Motor neuron (in vitro differentiated cells): ENCODE measurements around the gene C3AR1. TPM values are rescaled to one million over a fixed set of nuclear protein-coding genes. Genes with fewer than 3 reads are reported as not detected.

Experiments used
- ATAC-seq, 8 experiments: fragments of 200-7000 bp; cut with Tn5 transposase; replicated peaks in 6 of 8; 2 replicates each; pipeline ENCODE4 v1.8.0; 2021; ENCODE audit warnings: mild to moderate bottlenecking in 8 of 8, moderate library complexity in 8 of 8
- H3K27ac ChIP-seq, 2 donors: fragments of 250-450 bp; sonication (Bioruptor Pico); 2 replicates each; pipeline ENCODE4 v1.9.0; 2021; ENCODE audit warnings: antibody characterized with exemption in 2 of 2, mild to moderate bottlenecking in 2 of 2, moderate library complexity in 1 of 2
- H3K4me1 ChIP-seq, 2 donors: fragments of 250-450 bp; sonication (Bioruptor Pico); replicated peaks in 1 of 2; 2 replicates each; pipeline ENCODE4 v1.6.1; 2021; ENCODE audit warnings: antibody characterized with exemption in 2 of 2, mild to moderate bottlenecking in 2 of 2, moderate library complexity in 1 of 2
- H3K4me3 ChIP-seq, 5 donors: fragments of 250-450 bp; sonication (Bioruptor Pico); 2 replicates each; pipeline ENCODE4 v1.9.0; 2021; ENCODE audit warnings: antibody characterized with exemption in 5 of 5, mild to moderate bottlenecking in 5 of 5, moderate library complexity in 4 of 5
- WGBS, 10 experiments: fragments of 450-650 bp; shearing (Covaris generic); methylation state at CpG; one replicate each; pipeline ENCODE4 v1.0.0; 2022; 5-methylcytosine and 5-hydroxymethylcytosine counted together
- in situ Hi-C, 9 experiments: fragments of 400-800 bp; cut with MboI; loops; one replicate each; pipeline ENCODE4 v1.15.0; 2021; ENCODE audit warnings: low sequenced_read_pairs in 9 of 9, low pct_unique_long_range_greater_than_20kb in 2 of 9; ENCODE audit not compliant: unreplicated experiment in 9 of 9
- total RNA-seq, 8 experiments: library from RNA; unstranded; fragments of 300-600 nt; gene quantifications; 2 replicates each; pipeline versions ENCODE4 v1.2.3 to v1.2.4, GENCODE V29; 2022

C3AR1 gene
- total RNA-seq, 8 experiments from 2014 or later, result 0.05 to 1.2 (median 0.14) TPM; not detected in 2

- no peak overlapping the region for H3K27ac ChIP-seq
- no peak for ATAC-seq
- no peak overlapping the region for H3K4me3 ChIP-seq
- in situ Hi-C loops, result no loop called here
- no peaks in the 10 kb centered on the region for H3K4me1 ChIP-seq
- WGBS, 10 experiments, result 85 to 93% methylated on average over 2 to 3 of the region's 7 CpGs; no CpG with 5 or more reads in 8 of the 10 experiments
Observed at GRCh38 chr12:8050600-8051250, 15.4 kb downstream of the C3AR1 start.

GRCh38 chr12:8048906-8049305 lies 17.3 kb downstream of the C3AR1 start:
- ATAC-seq, result no peak
- no peak overlapping the region for H3K4me3 ChIP-seq
- no peaks in the 10 kb centered on the region for H3K4me1 ChIP-seq
- in situ Hi-C loops, result no loop called here
- no peak overlapping the region for H3K27ac ChIP-seq
- 76 to 100% (median 100%) methylated on average over 1 to 4 of the region's 4 CpGs; no CpG with 5 or more reads in 2 of the 10 experiments for WGBS, 10 experiments

GRCh38 chr12:8047842-8048241 lies 18.3 kb downstream of the C3AR1 start:
- no peak for ATAC-seq
- Histone ChIP-seq H3K4me3 (no peak overlapping the region), H3K27ac (no peak overlapping the region), H3K4me1 (no peaks in the 10 kb centered on the region)
- whole genome bisulfite sequencing, 10 experiments, result 60 to 100% (median 96%) methylated on average over 1 to 2 of the region's 5 CpGs; no CpG with 5 or more reads in 6 of the 10 experiments
- in situ Hi-C loops, result no loop called here

- H3K27ac ChIP-seq, result no peak overlapping the region
- 0 to 80% (median 45%) methylated on average over 1 to 7 of the region's 8 CpGs; no CpG with 5 or more reads in 1 of the 10 experiments for WGBS, 10 experiments
- ATAC-seq, result peak; percentile 39 to 88 (median 72)
- H3K4me3 ChIP-seq, result no peak overlapping the region
- in situ Hi-C loops, result no loop called here
- H3K4me1 ChIP-seq, result no peaks in the 10 kb centered on the region
Observed at GRCh38 chr12:8045952-8046944, 19.9 kb downstream of the C3AR1 start.

GRCh38 chr12:8040791-8041190 lies 25.4 kb downstream of the C3AR1 start:
- Histone ChIP-seq H3K4me3 (no peak overlapping the region), H3K27ac (no peak overlapping the region), H3K4me1 (peaks cover 16 to 20% of the 10 kb centered on the region in 2 donors)
- in situ Hi-C loops, result no loop called here
- no peak for ATAC-seq
- WGBS, 10 experiments, result 83 to 100% (median 100%) methylated on average over 1 of the region's 1 CpG; no CpG with 5 or more reads in 5 of the 10 experiments

GRCh38 chr12:8038659-8039114 lies 27.5 kb downstream of the C3AR1 start:
- Histone ChIP-seq H3K4me1 (peaks cover 36 to 37% of the 10 kb centered on the region in 2 donors), H3K4me3 (peak overlapping the region; percentile 15 to 24 (median 22)), H3K27ac (peak overlapping the region; percentile 6 to 28)
- in situ Hi-C loops, result no loop called here
- 0 to 28% (median 3%) methylated on average over 1 to 4 of the region's 13 CpGs; no CpG with 5 or more reads in 4 of the 10 experiments for WGBS, 10 experiments
- peak; percentile 87 to 99 (median 98) for ATAC-seq

GRCh38 chr12:8037947-8038346 lies 28.2 kb downstream of the C3AR1 start:
- 40 to 83% (median 60%) methylated on average over 1 to 5 of the region's 6 CpGs; no CpG with 5 or more reads in 5 of the 10 experiments for WGBS, 10 experiments
- Histone ChIP-seq H3K4me1 (peaks cover 37 to 42% of the 10 kb centered on the region in 2 donors), H3K27ac (no peak overlapping the region), H3K4me3 (no peak overlapping the region)
- ATAC-seq, result no peak
- in situ Hi-C loops, result no loop called here

GRCh38 chr12:8037046-8037663 lies 29.0 kb downstream of the C3AR1 start:
- WGBS, 10 experiments, result 11 to 100% (median 61%) methylated on average over 1 to 5 of the region's 6 CpGs; no CpG with 5 or more reads in 1 of the 10 experiments
- ATAC-seq, result no peak
- H3K4me3 ChIP-seq, result no peak overlapping the region
- in situ Hi-C loops, result no loop called here
- H3K4me1 ChIP-seq, result peaks cover 37 to 42% of the 10 kb centered on the region in 2 donors
- H3K27ac ChIP-seq, result no peak overlapping the region

GRCh38 chr12:8036346-8036745 lies 29.8 kb downstream of the C3AR1 start:
- Histone ChIP-seq H3K4me3 (no peak overlapping the region), H3K4me1 (peaks cover 37 to 42% of the 10 kb centered on the region in 2 donors), H3K27ac (no peak overlapping the region)
- in situ Hi-C loops, result no loop called here
- WGBS, 10 experiments, result 72 to 100% (median 92%) methylated on average over 1 to 7 of the region's 8 CpGs; no CpG with 5 or more reads in 2 of the 10 experiments
- ATAC-seq, result no peak

- ATAC-seq, result no peak
- Histone ChIP-seq H3K4me1 (peaks cover 37 to 42% of the 10 kb centered on the region in 2 donors), H3K27ac (no peak overlapping the region), H3K4me3 (no peak overlapping the region)
- in situ Hi-C loops, result no loop called here
- 0 to 80% (median 33%) methylated on average over 1 to 5 of the region's 5 CpGs; no CpG with 5 or more reads in 4 of the 10 experiments for WGBS, 10 experiments
Observed at GRCh38 chr12:8035440-8036010, 30.6 kb downstream of the C3AR1 start.

- Histone ChIP-seq H3K4me1 (peaks cover 37 to 42% of the 10 kb centered on the region in 2 donors), H3K4me3 (peak overlapping the region in 2 of 5 donors; percentile 60 to 87), H3K27ac (no peak overlapping the region)
- ATAC-seq, result no peak
- in situ Hi-C loops, result no loop called here
Observed at GRCh38 chr12:8034802-8035201, 31.4 kb downstream of the C3AR1 start.
